ENCODE measurements around the gene SLC10A4.
"Not testable (repeated sequence)": the region's sequence is repeated elsewhere in the genome, so short reads cannot be mapped to it uniquely, and the experiment has no call there.

The SLC10A4 gene

GRCh38 chr4:48483006-48483776, at the start of gene SLC10A4:
TSS of gene SLC10A4 (plus strand) at chr4:48483343. CDS start at chr4:48483562, 219 bp downstream.
- peak; percentile 41 to 42 for DNase-seq

- no peak for DNase-seq
Observed at GRCh38 chr4:48436318-48436717, 46.8 kb upstream of the SLC10A4 start.

DNA sequence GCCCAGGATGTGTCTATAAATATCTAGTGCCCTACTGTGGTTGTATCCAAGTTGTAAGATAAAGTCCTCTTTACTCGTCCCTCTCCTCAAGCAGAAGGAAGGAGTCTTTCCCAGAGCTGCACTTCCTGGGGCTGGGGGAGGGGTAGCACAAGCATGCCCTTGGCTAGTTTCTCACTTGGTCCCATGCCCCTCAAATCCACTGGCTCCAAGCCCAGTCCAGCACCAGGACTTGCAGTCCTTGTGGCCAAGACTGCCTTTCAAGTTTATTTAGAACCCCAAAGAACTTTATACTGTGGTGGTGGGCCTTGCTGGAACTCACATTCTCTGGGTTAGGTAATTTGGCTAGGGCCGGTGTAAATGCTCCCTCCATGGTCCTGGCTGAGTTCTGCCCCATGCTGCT, 43.2 kb upstream of the SLC10A4 start:
- no peak for DNase-seq

DNA sequence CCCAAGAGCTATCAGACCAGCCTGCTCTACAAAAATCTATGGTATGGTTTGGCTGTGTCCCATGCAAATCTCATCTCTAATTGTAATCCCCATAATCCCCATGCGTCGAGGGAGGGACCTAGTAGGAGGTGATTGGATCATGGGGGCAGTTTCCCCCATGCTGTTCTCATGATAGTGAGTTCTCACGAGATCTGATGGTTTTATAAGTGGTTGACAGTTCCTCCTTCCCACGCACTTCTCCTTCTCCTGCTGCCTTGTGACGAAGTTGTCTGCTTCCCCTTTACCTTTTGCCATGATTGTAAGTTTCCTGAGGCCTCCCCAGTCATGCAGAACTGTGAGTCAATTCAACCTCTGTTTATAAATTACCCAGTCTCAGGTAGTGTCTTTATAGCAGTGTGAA, 42.2 kb upstream of the SLC10A4 start:
- not testable (repeated sequence) for DNase-seq

- DNase-seq: no peak
Observed at GRCh38 chr4:48445704-48446103, 37.4 kb upstream of the SLC10A4 start.

- no peak for DNase-seq
Observed at GRCh38 chr4:48446642-48447041, 36.5 kb upstream of the SLC10A4 start.

GRCh38 chr4:48449151-48449550, 34.0 kb upstream of the SLC10A4 start:
- no peak for DNase-seq

DNA sequence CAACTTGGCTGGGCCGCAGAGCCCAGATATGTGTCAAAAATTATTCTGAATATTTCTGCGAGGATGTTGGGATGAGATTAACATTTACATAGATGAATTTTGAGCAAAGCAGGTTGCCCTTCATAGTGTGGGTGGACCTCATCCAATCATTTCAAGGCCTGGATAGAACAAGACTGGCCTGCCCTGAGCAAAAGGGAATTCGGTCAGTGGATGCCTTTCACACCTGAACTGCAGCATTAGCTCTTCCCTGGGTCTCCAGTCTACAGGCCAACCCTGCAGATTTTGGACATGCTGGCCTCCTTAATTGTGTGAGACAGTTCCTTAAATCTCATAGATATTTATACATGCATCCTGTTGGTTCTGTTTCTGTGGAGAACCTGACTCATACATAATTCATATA, 32.4 kb upstream of the SLC10A4 start:
- no peak for DNase-seq

DNA sequence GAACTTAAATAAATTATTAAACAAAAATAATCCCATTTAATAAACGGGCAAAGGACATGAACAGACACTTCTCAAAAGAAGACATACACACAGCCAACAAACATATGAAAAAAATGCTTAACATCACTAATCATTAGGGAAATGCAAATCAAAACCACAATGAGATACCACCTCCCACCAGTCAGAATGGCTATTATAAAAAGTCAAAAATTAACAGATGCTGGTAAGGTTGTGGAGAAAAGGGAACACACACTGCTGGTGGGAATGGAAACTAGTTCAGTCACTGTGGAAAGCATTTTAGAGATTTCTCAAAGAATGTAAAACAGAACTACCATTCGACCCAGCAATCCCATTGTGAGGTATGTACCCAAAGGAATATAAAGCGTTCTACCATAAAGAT, 31.5 kb upstream of the SLC10A4 start:
- not testable (repeated sequence) for DNase-seq

GRCh38 chr4:48454591-48454990, 28.6 kb upstream of the SLC10A4 start:
- DNase-seq: no peak

DNA sequence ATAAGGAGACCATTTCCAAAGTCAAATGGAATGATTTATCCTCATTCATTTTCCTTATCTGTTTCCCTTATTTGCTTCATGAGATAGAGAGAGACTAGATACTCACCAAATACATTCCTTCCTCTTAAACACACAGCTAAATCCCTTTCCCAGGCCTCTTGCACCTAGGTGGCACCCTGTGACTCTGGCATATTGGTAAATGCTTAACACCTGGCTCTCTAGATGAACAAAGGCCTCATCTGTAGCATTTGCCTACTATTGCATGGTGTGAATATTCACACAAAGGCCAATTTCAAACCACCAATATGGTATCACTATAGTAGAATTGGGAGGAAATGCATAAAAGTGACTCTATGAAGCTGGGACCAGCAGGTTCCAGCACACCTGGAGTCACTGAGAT, 22.1 kb upstream of the SLC10A4 start:
- no peak for DNase-seq

GRCh38 chr4:48462363-48462762, 20.8 kb upstream of the SLC10A4 start:
- DNase-seq: no peak

DNA sequence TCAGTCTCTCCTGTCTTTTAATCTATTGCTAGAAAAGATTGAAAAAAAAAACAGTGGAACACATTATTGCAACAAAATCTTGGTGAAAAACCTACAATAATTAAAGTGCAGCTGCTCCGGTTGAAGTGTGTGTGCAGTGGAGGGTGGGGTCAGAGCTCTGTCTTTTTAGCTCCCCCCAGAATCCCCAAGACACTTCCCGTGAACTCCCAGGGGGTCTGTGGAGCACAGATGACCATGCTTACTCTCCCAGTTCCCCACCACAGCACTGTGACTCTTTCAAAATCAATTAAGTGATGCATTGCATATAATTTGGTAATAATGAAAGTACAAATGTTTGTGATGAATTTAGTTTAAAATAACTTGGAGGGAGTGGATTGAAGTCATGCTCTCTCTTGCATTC, 15.7 kb upstream of the SLC10A4 start:
- no peak for DNase-seq

- DNase-seq: no peak
Observed at GRCh38 chr4:48467891-48468290, 15.3 kb upstream of the SLC10A4 start.

GRCh38 chr4:48470137-48470536, 13.0 kb upstream of the SLC10A4 start:
- DNase-seq: no peak

- DNase-seq: no peak
Observed at GRCh38 chr4:48470570-48470969, 12.6 kb upstream of the SLC10A4 start.

DNA sequence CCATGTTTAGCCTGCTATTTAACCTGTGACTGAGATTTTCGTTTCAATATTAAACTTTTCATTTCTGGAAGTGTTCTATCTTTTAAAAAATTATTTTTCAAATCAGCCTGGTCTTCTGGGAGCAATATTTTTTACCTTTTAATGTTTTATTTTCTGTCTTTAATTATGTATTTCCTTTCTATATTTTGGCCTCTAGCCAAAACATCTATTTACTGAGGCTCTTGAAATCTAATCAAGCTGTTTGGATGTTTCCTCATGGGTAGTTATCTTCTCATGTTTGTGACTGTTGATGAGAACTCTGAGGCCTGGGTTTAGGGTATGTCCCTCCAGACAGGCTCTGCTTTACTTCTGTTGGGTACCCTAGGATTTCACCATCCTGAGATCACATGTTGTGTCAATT, 10.3 kb upstream of the SLC10A4 start:
- DNase-seq: no peak

GRCh38 chr4:48475770-48476169, 7.4 kb upstream of the SLC10A4 start:
- DNase-seq: no peak

GRCh38 chr4:48478273-48478672, 4.9 kb upstream of the SLC10A4 start:
- no peak for DNase-seq

DNA sequence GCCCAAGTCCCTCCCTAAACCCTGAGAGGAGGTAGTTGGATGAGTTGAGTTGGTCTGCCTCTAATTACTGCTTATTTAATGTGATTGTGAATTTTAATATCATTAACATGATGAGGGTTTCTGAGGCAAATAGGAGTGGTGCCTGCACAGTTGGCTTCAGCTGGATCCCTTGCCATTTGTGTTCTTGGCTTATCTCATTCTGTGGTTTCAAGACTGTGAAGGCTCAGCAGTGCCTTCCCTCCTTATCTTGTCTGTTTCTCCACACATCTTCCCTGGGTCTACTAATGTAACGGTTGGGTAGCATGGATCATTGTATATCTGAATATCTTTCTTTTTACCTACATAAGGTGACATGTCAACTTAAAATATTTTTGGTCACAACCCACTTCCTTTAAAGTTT, 1.6 kb upstream of the SLC10A4 start:
- no peak for DNase-seq

DNA sequence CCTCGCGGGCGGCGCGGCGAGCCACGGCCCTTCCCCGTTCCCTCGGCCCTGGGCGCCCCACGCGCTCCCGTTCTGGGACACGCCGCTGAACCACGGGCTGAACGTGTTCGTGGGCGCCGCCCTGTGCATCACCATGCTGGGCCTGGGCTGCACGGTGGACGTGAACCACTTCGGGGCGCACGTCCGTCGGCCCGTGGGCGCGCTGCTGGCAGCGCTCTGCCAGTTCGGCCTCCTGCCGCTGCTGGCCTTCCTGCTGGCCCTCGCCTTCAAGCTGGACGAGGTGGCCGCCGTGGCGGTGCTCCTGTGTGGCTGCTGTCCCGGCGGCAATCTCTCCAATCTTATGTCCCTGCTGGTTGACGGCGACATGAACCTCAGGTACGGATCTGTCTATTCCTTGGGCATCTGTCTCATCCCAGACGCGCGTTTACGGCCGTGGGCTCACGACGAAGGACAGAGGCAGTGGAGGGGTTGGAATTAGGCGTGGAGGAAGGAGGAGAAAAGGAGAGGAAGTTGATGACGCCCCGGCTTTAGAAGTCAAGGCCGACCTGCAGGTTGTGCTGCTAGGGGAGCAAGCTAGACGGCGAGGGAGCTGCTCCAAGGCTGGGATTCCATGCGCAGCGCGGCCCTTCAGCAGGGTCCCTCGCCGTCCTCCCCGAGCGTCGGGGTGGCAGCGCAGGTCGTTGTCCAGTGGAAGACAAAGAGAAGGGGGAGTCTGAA, 792 bp downstream of the SLC10A4 start:
- DNase-seq: peak in 1 of 2 experiments; percentile 32

- DNase-seq: no peak
Observed at GRCh38 chr4:48484494-48485168, 1.5 kb downstream of the SLC10A4 start.

DNA sequence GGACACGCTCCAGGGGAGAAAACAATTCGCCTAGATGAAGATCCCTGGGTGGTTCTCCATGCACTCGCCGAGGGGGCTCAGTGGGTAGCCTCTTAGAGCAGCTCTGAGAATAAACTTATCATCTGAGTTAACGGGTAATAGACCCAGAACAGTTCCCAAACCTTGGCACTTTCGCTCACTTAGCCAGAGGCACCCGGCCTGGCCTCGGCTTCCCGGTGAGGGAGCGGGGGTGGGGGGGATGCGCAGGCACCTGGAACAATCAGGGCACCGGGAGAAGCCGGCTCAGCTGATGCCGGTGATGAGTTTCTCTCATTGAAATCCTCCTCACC, 6.5 kb downstream of the SLC10A4 start:
- no peak for DNase-seq

Data from activated T-cell treated with anti-CD3 and anti-CD28 coated beads, Interleukin-2, amount 50 U/mL, for 48 hours (primary cell).